Neuron (in vitro differentiated cells): Measurements from ENCODE around the gene TMSB10.
A peak's percentile ranks its signal among the peaks of the same experiment; 100 is the strongest.
"Not testable (repeated sequence)": the region's sequence is repeated elsewhere in the genome, so short reads cannot be mapped to it uniquely, and the experiment has no call there.

Experiments used
- H2AFZ ChIP-seq: one replicate; pipeline ENCODE4 v1.6.1; 2013; ENCODE audit warnings: low read depth, mild to moderate bottlenecking, inconsistent platforms, low read length, moderate library complexity
- H3K27me3 ChIP-seq: one replicate; pipeline ENCODE4 v1.6.1; 2013; ENCODE audit warnings: low read length; ENCODE audit not compliant: insufficient read depth
- H3K36me3 ChIP-seq: one replicate; pipeline ENCODE4 v1.6.1; 2013; ENCODE audit warnings: low read length; ENCODE audit not compliant: insufficient read depth
- H3K4me1 ChIP-seq: one replicate; pipeline ENCODE4 v1.6.1; 2013; ENCODE audit warnings: low read length; ENCODE audit not compliant: insufficient read depth
- H3K4me3 ChIP-seq: 2 replicates; pipeline ENCODE4 v1.5.1; 2013; ENCODE audit warnings: mild to moderate bottlenecking, low read length, moderate library complexity
- H3K9me3 ChIP-seq: one replicate; pipeline ENCODE4 v1.6.1; 2013; ENCODE audit warnings: low read length

Gene TMSB10

GRCh38 chr2:84900971-84901370 lies 4.5 kb upstream of the TMSB10 start:
- H3K4me1 ChIP-seq = peaks cover 21% of the 10 kb centered on the region
- H3K9me3 ChIP-seq = no peaks in the 10 kb centered on the region
- no peaks in the 10 kb centered on the region for H3K27me3 ChIP-seq
- no peak overlapping the region for H2AFZ ChIP-seq
- H3K36me3 ChIP-seq = no peaks in the 10 kb centered on the region
- H3K4me3 ChIP-seq = no peak overlapping the region

GRCh38 chr2:84901593-84902120 lies 3.8 kb upstream of the TMSB10 start:
- H3K27me3 ChIP-seq = no peaks in the 10 kb centered on the region
- H2AFZ ChIP-seq = no peak overlapping the region
- no peak overlapping the region for H3K4me3 ChIP-seq
- peaks cover 2% of the 10 kb centered on the region for H3K36me3 ChIP-seq
- peaks cover 26% of the 10 kb centered on the region for H3K4me1 ChIP-seq
- H3K9me3 ChIP-seq = no peaks in the 10 kb centered on the region

- Histone ChIP-seq H2AFZ (no peak overlapping the region), H3K36me3 (peaks cover 11% of the 10 kb centered on the region), H3K4me3 (no peak overlapping the region), H3K4me1 (peaks cover 30% of the 10 kb centered on the region), H3K9me3 (no peaks in the 10 kb centered on the region), H3K27me3 (no peaks in the 10 kb centered on the region)
Measured at GRCh38 chr2:84902526-84902925, 2.9 kb upstream of the TMSB10 start.

GRCh38 chr2:84904151-84904550 lies 1.3 kb upstream of the TMSB10 start:
- Histone ChIP-seq H3K36me3 (peaks cover 11% of the 10 kb centered on the region), H3K9me3 (peaks cover 1% of the 10 kb centered on the region), H2AFZ (no peak overlapping the region), H3K4me3 (no peak overlapping the region), H3K27me3 (no peaks in the 10 kb centered on the region), H3K4me1 (peaks cover 30% of the 10 kb centered on the region)

GRCh38 chr2:84904717-84905174 lies 710 bp upstream of the TMSB10 start:
- Histone ChIP-seq H3K4me1 (peaks cover 30% of the 10 kb centered on the region), H3K4me3 (peak overlapping the region; percentile 87), H2AFZ (peak overlapping the region; percentile 35), H3K36me3 (peaks cover 11% of the 10 kb centered on the region), H3K9me3 (peaks cover 7% of the 10 kb centered on the region), H3K27me3 (no peaks in the 10 kb centered on the region)

GRCh38 chr2:84906108-84906899 lies 848 bp downstream of the TMSB10 start:
- Histone ChIP-seq H3K4me1 (peaks cover 27% of the 10 kb centered on the region), H2AFZ (peak overlapping the region; percentile 61), H3K36me3 (peaks cover 11% of the 10 kb centered on the region), H3K4me3 (peak overlapping the region; percentile 87), H3K9me3 (peaks cover 10% of the 10 kb centered on the region), H3K27me3 (no peaks in the 10 kb centered on the region)

- no peak overlapping the region for H2AFZ ChIP-seq
- H3K27me3 ChIP-seq = no peaks in the 10 kb centered on the region
- peaks cover 11% of the 10 kb centered on the region for H3K36me3 ChIP-seq
- H3K9me3 ChIP-seq = peaks cover 11% of the 10 kb centered on the region
- H3K4me3 ChIP-seq = peak overlapping the region; percentile 87
- peaks cover 19% of the 10 kb centered on the region for H3K4me1 ChIP-seq
Measured at GRCh38 chr2:84906900-84907714, 1.7 kb downstream of the TMSB10 start.

- Histone ChIP-seq H3K4me1 (peaks cover 13% of the 10 kb centered on the region), H3K36me3 (peaks cover 11% of the 10 kb centered on the region), H3K27me3 (no peaks in the 10 kb centered on the region), H3K4me3 (no peak overlapping the region), H3K9me3 (peaks cover 11% of the 10 kb centered on the region), H2AFZ (no peak overlapping the region)
Measured at GRCh38 chr2:84908948-84909713, 3.7 kb downstream of the TMSB10 start.

GRCh38 chr2:84911135-84911678 lies 5.8 kb downstream of the TMSB10 start:
- H3K27me3 ChIP-seq = no peaks in the 10 kb centered on the region
- no peak overlapping the region for H3K4me3 ChIP-seq
- no peak overlapping the region for H2AFZ ChIP-seq
- peaks cover 9% of the 10 kb centered on the region for H3K4me1 ChIP-seq
- H3K9me3 ChIP-seq = peaks cover 11% of the 10 kb centered on the region
- H3K36me3 ChIP-seq = peaks cover 11% of the 10 kb centered on the region

GRCh38 chr2:84912984-84913383 lies 7.5 kb downstream of the TMSB10 start:
- no peaks in the 10 kb centered on the region for H3K4me1 ChIP-seq
- H2AFZ ChIP-seq = no peak overlapping the region
- peaks cover 11% of the 10 kb centered on the region for H3K9me3 ChIP-seq
- no peak overlapping the region for H3K4me3 ChIP-seq
- no peaks in the 10 kb centered on the region for H3K36me3 ChIP-seq
- no peaks in the 10 kb centered on the region for H3K27me3 ChIP-seq

GRCh38 chr2:84914334-84914733 lies 8.9 kb downstream of the TMSB10 start:
- H3K36me3 ChIP-seq = no peaks in the 10 kb centered on the region
- H3K9me3 ChIP-seq = peaks cover 8% of the 10 kb centered on the region
- no peaks in the 10 kb centered on the region for H3K4me1 ChIP-seq
- no peak overlapping the region for H3K4me3 ChIP-seq
- no peaks in the 10 kb centered on the region for H3K27me3 ChIP-seq
- H2AFZ ChIP-seq = no peak overlapping the region

GRCh38 chr2:84915675-84916074 lies 10.2 kb downstream of the TMSB10 start:
- H3K4me3 ChIP-seq, H2AFZ ChIP-seq, H3K4me1 ChIP-seq, H3K27me3 ChIP-seq, H3K9me3 ChIP-seq, H3K36me3 ChIP-seq: not testable (repeated sequence)
